H9 (cell line): ENCODE data around the gene MMP17. TPM values are rescaled to one million over a fixed set of nuclear protein-coding genes. Genes with fewer than 3 reads are reported as not detected.

Experiments used
- DNase-seq: peaks from one replicate; pipeline ENCODE4 v3.0.0-alpha.2; 2017
- H2AFZ ChIP-seq: one replicate; pipeline ENCODE4 v1.6.1; 2013; ENCODE audit warnings: mild to moderate bottlenecking, low read length, control low read depth, moderate library complexity
- H2AK5ac ChIP-seq: 2 replicates; pipeline ENCODE4 v1.6.1; 2013; ENCODE audit warnings: low read length, control low read depth, mixed read lengths; ENCODE audit not compliant: insufficient read length
- H2BK120ac ChIP-seq: one replicate; pipeline ENCODE4 v1.6.1; 2013; ENCODE audit warnings: low read depth, mild to moderate bottlenecking, low read length, control low read depth, inconsistent platforms; ENCODE audit not compliant: poor library complexity, severe bottlenecking
- H2BK12ac ChIP-seq: 2 replicates; pipeline ENCODE4 v1.6.1; 2013; ENCODE audit warnings: low read length, control low read depth, mixed read lengths, low read depth; ENCODE audit not compliant: insufficient read length
- H2BK15ac ChIP-seq: 2 replicates; pipeline ENCODE4 v1.6.1; 2013; ENCODE audit warnings: low read depth, low read length, control low read depth
- H2BK20ac ChIP-seq: one replicate; pipeline ENCODE4 v1.6.1; 2013; ENCODE audit warnings: low read depth, mild to moderate bottlenecking, low read length, control low read depth, inconsistent platforms; ENCODE audit not compliant: poor library complexity, severe bottlenecking
- H2BK5ac ChIP-seq: 2 replicates; pipeline ENCODE4 v1.6.1; 2013; ENCODE audit warnings: low read length, control low read depth, mixed read lengths; ENCODE audit not compliant: insufficient read length
- H3K14ac ChIP-seq: 2 replicates; pipeline ENCODE4 v1.6.1; 2013; ENCODE audit warnings: low read length, control low read depth; ENCODE audit not compliant: insufficient read depth
- H3K18ac ChIP-seq: 2 replicates; pipeline ENCODE4 v1.6.1; 2013; ENCODE audit warnings: low read depth, mild to moderate bottlenecking, mixed read lengths, low read length, control low read depth; ENCODE audit not compliant: insufficient read length
- H3K23ac ChIP-seq: 2 replicates; pipeline ENCODE4 v1.6.1; 2013; ENCODE audit warnings: low read length, control low read depth, mixed read lengths, low read depth; ENCODE audit not compliant: insufficient read length
- H3K23me2 ChIP-seq: 2 replicates; pipeline ENCODE4 v1.6.1; 2013; ENCODE audit warnings: low read depth, mild to moderate bottlenecking, mixed read lengths, low read length, control low read depth; ENCODE audit not compliant: insufficient read length, poor library complexity, severe bottlenecking
- H3K27ac ChIP-seq: 2 replicates; pipeline ENCODE4 v1.5.1; 2013; ENCODE audit warnings: low read length, control low read depth, mixed read lengths, low read depth; ENCODE audit not compliant: insufficient read length
- H3K27me3 ChIP-seq: 2 replicates; pipeline ENCODE4 v1.6.1; 2013; ENCODE audit warnings: low read length, control low read depth, inconsistent platforms; ENCODE audit not compliant: insufficient read depth
- H3K4ac ChIP-seq: 2 replicates; pipeline ENCODE4 v1.6.1; 2013; ENCODE audit warnings: low read depth, mild to moderate bottlenecking, control low read depth, inconsistent platforms, low read length, moderate library complexity
- H3K4me1 ChIP-seq: 2 replicates; pipeline ENCODE4 v1.6.1; 2013; ENCODE audit warnings: low read length, control low read depth, inconsistent platforms; ENCODE audit not compliant: insufficient read depth
- H3K4me2 ChIP-seq: 2 replicates; pipeline ENCODE4 v1.6.1; 2013; ENCODE audit warnings: low read length, control low read depth, mixed read lengths; ENCODE audit not compliant: insufficient read length, insufficient read depth
- H3K56ac ChIP-seq: 2 replicates; pipeline ENCODE4 v1.6.1; 2013; ENCODE audit warnings: low read depth, mild to moderate bottlenecking, mixed read lengths, low read length, control low read depth; ENCODE audit not compliant: insufficient read length
- H3K79me1 ChIP-seq: 2 replicates; pipeline ENCODE4 v1.6.1; 2013; ENCODE audit warnings: low read depth, mild to moderate bottlenecking, moderate library complexity, low read length, control low read depth, inconsistent platforms; ENCODE audit not compliant: insufficient read depth, poor library complexity, severe bottlenecking
- H3K79me2 ChIP-seq: 2 replicates; pipeline ENCODE4 v1.6.1; 2013; ENCODE audit warnings: low read length, control low read depth, inconsistent platforms; ENCODE audit not compliant: insufficient read depth
- H3K9ac ChIP-seq: 2 replicates; pipeline ENCODE4 v1.6.1; 2013; ENCODE audit warnings: low read length, control low read depth, mixed read lengths; ENCODE audit not compliant: insufficient read length; ENCODE audit errors: extremely low read depth
- H3K9me3 ChIP-seq: one replicate; pipeline ENCODE4 v1.6.1; 2013; ENCODE audit warnings: low read depth, low read length, inconsistent platforms; ENCODE audit not compliant: control insufficient read depth
- H3T11ph ChIP-seq: one replicate; pipeline ENCODE4 v1.6.1; 2013; ENCODE audit warnings: mild to moderate bottlenecking, low read length, control low read depth, inconsistent platforms
- H4K20me1 ChIP-seq: one replicate; pipeline ENCODE4 v1.6.1; 2013; ENCODE audit not compliant: control insufficient read depth, insufficient read length, insufficient read depth
- H4K5ac ChIP-seq: 2 replicates; pipeline ENCODE4 v1.6.1; 2013; ENCODE audit warnings: low read depth, mild to moderate bottlenecking, mixed read lengths, low read length, control low read depth; ENCODE audit not compliant: insufficient read length
- H4K8ac ChIP-seq: replicated peaks from 2 replicates; pipeline ENCODE4 v1.6.1; 2013; ENCODE audit warnings: low read length, control low read depth, mixed read lengths, low read depth; ENCODE audit not compliant: insufficient read length
- H4K91ac ChIP-seq: 2 replicates; pipeline ENCODE4 v1.6.1; 2013; ENCODE audit warnings: low read depth, mild to moderate bottlenecking, moderate library complexity, mixed read lengths, low read length, control low read depth; ENCODE audit not compliant: insufficient read length
- H3K27ac Mint-ChIP-seq, 3 experiments: 2 replicates in 2 of 3; 3 replicates in 1 of 3; pipeline ENCODE4 v1.8.0; 2020 to 2021; ENCODE audit warnings: mixed read lengths in 3 of 3, mild to moderate bottlenecking in 1 of 3, moderate library complexity in 1 of 3
- H3K27me3 Mint-ChIP-seq: 2 replicates; pipeline ENCODE4 v1.8.0; 2021; ENCODE audit warnings: low read depth, mild to moderate bottlenecking, moderate library complexity, mixed read lengths
- H3K36me3 Mint-ChIP-seq, 3 experiments: 2 replicates in 2 of 3; 3 replicates in 1 of 3; pipeline ENCODE4 v1.8.0; 2020 to 2021; ENCODE audit warnings: low read depth in 3 of 3, mixed read lengths in 3 of 3; ENCODE audit not compliant: insufficient read depth in 1 of 3
- H3K4me1 Mint-ChIP-seq, 2 experiments: 2 replicates each; pipeline ENCODE4 v1.8.0; 2020; ENCODE audit warnings: mixed read lengths in 2 of 2
- H3K4me3 Mint-ChIP-seq, 2 experiments: 2 replicates in 1 of 2; 3 replicates in 1 of 2; pipeline ENCODE4 v1.8.0; 2020 to 2021; ENCODE audit warnings: mild to moderate bottlenecking in 2 of 2, mixed read lengths in 2 of 2, moderate library complexity in 1 of 2
- H3K9me3 Mint-ChIP-seq, 2 experiments: 2 replicates in 1 of 2; 3 replicates in 1 of 2; pipeline ENCODE4 v1.8.0; 2020; ENCODE audit warnings: mild to moderate bottlenecking in 2 of 2, mixed read lengths in 2 of 2, moderate library complexity in 1 of 2
- WGBS: extraction: QIAGEN DNeasy Blood & Tissue Kit; methylation state at CpG from one replicate; pipeline ENCODE4 v1.1.7; 2013; ENCODE audit warnings: missing lambda C conversion rate, low lambda C conversion rate, mixed read lengths; ENCODE audit not compliant: insufficient read length; ENCODE audit errors: extremely low coverage; 5-methylcytosine and 5-hydroxymethylcytosine counted together
- total RNA-seq: library from RNA; stranded (reverse); gene quantifications from 2 replicates; pipeline ENCODE4 v1.2.1, GENCODE V29; 2021
- TF ChIP-seq, protein P1 (sequence below): fragments of 200-600 bp; sonication (generic); conservative IDR thresholded peaks from 3 replicates; pipeline ENCODE4 v1.8.0; 2021; ENCODE audit warnings: antibody characterized with exemption, mild to moderate bottlenecking

MMP17 gene
- total RNA-seq, 1 experiment from 2014 or later: 14.8 TPM

DNA sequence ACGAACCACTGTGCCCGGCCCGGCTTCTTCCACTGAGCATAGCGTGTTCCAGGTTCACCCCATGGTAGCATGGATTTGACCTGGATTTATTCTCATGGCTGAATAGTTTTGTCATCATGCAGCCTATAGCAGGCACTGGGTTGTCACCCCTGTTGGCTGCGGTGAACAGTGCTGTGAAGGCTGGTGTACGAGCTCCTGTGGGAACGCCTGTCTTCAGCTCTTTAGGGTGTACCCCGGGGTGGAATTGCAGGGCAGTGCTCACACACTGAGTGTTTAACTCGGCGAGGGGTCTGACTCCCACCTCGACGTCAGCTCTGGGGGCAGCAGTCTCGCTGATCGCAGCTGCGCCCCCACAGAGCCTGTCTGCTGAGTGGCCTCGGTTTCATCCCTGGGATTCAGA is 15.3 kb downstream of the MMP17 start:
- H2BK12ac ChIP-seq: no peak overlapping the region
- H3K4ac ChIP-seq: no peak overlapping the region
- H2BK5ac ChIP-seq: no peak overlapping the region
- no peak overlapping the region for H3K9ac ChIP-seq
- H4K8ac ChIP-seq: no peak overlapping the region
- no peak overlapping the region for H4K91ac ChIP-seq
- no peaks in the 10 kb centered on the region for H4K20me1 ChIP-seq
- H2BK20ac ChIP-seq: no peak overlapping the region
- no peak overlapping the region for H2BK15ac ChIP-seq
- H2AFZ ChIP-seq: no peak overlapping the region
- H3K79me2 ChIP-seq: no peaks in the 10 kb centered on the region
- DNase-seq: no peak
- no peaks in the 10 kb centered on the region for H3K9me3 ChIP-seq
- no peaks in the 10 kb centered on the region for H3K4me1 Mint-ChIP-seq
- no peak overlapping the region for H3K18ac ChIP-seq
- no peaks in the 10 kb centered on the region for H3K79me1 ChIP-seq
- no peak overlapping the region for H3K56ac ChIP-seq
- no peak overlapping the region for H3T11ph ChIP-seq
- TF ChIP-seq, protein P1, sequence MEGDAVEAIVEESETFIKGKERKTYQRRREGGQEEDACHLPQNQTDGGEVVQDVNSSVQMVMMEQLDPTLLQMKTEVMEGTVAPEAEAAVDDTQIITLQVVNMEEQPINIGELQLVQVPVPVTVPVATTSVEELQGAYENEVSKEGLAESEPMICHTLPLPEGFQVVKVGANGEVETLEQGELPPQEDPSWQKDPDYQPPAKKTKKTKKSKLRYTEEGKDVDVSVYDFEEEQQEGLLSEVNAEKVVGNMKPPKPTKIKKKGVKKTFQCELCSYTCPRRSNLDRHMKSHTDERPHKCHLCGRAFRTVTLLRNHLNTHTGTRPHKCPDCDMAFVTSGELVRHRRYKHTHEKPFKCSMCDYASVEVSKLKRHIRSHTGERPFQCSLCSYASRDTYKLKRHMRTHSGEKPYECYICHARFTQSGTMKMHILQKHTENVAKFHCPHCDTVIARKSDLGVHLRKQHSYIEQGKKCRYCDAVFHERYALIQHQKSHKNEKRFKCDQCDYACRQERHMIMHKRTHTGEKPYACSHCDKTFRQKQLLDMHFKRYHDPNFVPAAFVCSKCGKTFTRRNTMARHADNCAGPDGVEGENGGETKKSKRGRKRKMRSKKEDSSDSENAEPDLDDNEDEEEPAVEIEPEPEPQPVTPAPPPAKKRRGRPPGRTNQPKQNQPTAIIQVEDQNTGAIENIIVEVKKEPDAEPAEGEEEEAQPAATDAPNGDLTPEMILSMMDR: no peak
- H2AK5ac ChIP-seq: no peak overlapping the region
- H3K27me3 ChIP-seq: no peaks in the 10 kb centered on the region
- peaks cover 12 to 38% (median 20%) of the 10 kb centered on the region in 3 experiments for H3K36me3 Mint-ChIP-seq
- no peak overlapping the region for H3K23ac ChIP-seq
- no peak overlapping the region for H3K4me3 Mint-ChIP-seq
- no peaks in the 10 kb centered on the region for H3K4me1 ChIP-seq
- no peak overlapping the region for H3K27ac Mint-ChIP-seq
- no peak overlapping the region for H3K27ac ChIP-seq
- H2BK120ac ChIP-seq: no peak overlapping the region
- H3K14ac ChIP-seq: no peak overlapping the region
- no peak overlapping the region for H4K5ac ChIP-seq
- no peaks in the 10 kb centered on the region for H3K27me3 Mint-ChIP-seq
- H3K23me2 ChIP-seq: no peaks in the 10 kb centered on the region
- no peaks in the 10 kb centered on the region for H3K9me3 Mint-ChIP-seq
- H3K4me2 ChIP-seq: no peak overlapping the region
- no CpG with 5 or more reads among the region's 16 CpGs for WGBS
